NCI-H69 (cell line): Measurements from ENCODE around the gene SPTAN1.
"Not testable (repeated sequence)": the region's sequence is repeated elsewhere in the genome, so short reads cannot be mapped to it uniquely, and the experiment has no call there.

Source experiments
- DNase-seq: peaks from one replicate; lab custom pipeline; 2025; lab: John Stamatoyannopoulos, UW

Gene SPTAN1

DNA sequence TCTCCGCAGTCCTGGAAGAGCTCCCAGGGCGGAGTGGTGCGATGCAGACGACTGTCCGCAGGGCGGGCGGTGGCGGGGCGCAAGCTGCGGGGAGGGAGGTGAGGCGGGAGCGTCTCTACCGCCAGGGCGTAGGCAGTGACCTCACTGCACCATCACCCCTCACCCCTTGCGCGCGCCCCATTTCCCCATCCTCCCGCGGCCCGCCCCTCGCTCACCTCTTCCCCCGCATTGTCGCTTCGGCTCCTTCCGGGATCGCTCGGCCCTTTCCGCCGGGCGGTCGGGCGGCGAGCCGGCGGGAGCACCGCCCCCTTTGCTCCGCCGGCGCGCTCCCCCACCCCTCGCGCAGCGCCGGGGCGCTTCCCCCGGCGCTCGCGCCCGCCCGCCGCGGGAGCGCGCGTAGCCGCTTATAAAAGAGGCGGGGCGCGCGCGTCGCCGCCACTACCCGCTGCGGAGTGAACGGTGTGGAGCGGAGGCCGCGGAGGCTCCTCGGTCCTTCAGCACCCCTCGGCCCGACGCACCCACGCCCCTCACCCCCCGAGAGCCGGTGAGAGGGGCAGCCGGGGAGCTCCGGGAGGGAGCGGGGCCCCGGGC, at the start of gene SPTAN1:
Gene SPTAN1, plus strand, starts transcription at position 435 of the 591 bp plus-strand sequence. CDS start 14,154 bp downstream, outside the sequence.
- peak; percentile 96 for DNase-seq

DNA sequence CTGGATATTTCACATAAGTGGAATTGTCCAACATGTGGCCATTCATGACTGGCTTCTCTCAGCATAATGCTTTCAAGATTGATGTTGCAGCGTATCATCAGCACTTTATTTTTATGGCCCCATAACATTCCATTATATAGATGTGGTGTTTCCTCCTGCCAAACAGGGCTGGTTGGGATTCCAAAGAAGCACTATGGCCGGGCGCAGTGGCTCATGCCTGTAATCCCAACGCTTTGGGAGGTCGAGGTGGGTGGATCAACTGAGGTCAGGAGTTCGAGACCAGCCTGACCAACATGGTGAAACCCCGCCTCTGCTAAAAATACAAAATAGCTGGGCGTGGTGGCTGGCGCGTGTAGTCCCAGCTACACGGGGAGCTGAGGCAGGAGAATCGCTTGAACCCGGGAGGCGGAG, 49.0 kb upstream of the SPTAN1 start:
- not testable (repeated sequence) for DNase-seq

DNA sequence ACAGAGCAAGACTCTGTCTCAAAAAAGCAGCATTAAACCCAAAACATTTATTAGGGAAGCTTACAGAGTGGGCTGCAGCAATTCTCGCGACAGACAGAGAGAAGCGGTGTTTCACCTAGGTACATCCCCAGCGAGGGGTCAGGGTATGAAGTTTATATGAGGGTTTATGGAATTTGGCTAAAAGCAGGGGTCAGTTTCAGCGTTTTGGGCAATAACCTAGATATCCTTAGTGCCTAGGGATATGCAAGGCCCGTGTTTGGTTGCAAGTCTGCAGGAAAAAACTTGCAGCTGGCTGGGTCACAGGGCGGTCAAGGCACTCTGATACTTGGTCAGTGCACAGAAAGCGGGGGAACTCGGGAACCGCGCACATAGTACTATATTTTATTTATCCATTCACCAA, 48.5 kb upstream of the SPTAN1 start:
- peak; percentile 60 for DNase-seq

DNA sequence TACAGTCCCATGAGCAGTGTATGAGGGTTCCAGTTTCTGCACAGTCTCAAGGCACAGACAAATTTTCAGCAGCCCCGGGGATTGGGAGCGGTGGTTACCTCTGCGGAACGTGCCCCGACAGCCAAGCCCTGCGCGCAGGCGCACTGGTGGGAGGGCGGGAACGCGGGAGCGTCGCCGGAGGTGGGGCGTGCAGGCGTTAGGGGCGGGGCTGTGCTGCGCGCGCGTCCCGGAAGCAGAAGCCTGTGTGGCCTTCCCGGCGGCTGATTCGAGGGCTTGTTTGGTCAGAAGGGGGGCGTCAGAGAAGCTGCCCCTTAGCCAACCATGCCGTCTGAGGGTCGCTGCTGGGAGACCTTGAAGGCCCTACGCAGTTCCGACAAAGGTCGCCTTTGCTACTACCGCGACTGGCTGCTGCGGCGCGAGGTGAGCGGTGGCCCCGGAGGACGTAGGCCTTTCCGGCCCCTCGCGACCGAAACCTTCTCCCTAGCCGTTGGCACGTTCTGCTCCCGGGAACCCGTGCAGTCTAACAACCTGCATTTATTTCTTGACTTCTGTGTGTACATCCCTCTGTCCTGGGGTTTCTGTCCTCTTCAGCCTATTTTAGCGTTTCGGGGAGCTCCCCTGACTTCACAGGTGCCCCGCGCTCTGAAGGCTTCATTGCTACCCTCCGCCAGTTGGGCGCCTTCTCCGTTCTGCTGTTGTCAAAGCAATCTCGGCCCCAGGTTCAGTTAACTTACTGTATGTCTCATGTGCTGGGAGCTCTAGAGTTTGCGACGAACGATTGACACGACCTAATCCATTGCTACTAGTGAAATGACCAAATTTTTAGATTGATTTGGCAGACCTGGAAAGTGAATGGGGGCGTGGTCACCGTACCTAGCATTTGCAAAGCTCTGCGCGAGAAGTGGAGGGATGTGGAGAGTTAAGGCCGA, 47.6 kb upstream of the SPTAN1 start, which contains the start of gene GLE1:
Gene GLE1, plus strand, starts transcription at position 235 of the 929 bp plus-strand sequence. Its CDS starts 87 bp downstream, at position 322.
- peak; percentile 97 for DNase-seq

DNA sequence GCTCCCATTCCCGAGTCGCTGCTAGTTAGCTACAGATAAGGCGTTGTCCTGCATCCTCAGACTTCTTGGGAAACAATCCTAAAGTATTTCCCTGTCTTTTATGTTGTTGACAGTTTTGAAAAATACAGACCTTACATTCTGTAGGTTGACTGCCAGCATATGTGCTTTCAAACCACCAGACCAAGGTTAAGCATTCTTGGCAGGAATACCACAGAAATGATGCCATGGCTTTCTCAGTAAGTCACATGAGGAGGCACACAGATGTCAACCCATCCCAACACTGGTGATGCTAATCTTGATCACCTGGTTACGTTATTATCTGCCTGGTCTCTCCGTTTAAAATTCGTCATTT, 47.0 kb upstream of the SPTAN1 start:
- no peak for DNase-seq

DNA sequence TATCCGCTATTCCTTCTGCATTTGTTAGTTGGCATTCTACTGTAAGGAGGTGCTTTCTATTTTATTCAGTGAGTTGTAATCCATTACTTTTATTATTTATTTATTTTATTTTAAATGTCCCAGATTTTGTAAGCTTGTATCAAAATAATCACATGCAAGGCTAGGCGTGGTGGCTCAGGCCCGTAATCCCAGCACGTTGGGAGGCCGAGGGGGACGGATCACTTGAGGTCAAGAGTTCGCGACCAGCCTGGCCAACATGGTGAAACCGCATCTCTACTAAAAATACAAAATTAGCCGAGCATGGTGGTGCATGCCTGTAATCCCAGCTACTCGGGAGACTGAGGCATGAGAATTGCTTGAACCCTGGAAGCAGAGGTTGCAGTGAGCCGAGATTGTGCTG, 46.5 kb upstream of the SPTAN1 start:
- not testable (repeated sequence) for DNase-seq

DNA sequence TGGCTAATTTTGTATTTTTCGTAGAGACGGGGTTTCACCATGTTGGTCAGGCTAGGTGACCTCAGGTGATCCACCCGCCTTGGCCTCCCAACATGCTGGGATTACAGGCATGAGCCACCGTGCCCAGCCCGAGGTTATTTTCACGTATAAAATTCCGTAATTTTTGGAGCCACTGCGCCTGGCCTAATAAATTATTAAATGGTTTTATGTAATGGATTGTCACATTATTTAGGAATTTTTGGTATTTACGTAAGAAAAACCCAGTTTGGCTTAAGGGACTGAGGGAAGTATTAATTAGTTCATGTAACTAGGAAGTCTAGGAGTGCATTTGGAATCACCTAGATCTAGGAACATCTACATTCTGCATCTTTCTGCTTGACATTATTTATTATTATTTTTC, 39.6 kb upstream of the SPTAN1 start:
- no peak for DNase-seq

DNA sequence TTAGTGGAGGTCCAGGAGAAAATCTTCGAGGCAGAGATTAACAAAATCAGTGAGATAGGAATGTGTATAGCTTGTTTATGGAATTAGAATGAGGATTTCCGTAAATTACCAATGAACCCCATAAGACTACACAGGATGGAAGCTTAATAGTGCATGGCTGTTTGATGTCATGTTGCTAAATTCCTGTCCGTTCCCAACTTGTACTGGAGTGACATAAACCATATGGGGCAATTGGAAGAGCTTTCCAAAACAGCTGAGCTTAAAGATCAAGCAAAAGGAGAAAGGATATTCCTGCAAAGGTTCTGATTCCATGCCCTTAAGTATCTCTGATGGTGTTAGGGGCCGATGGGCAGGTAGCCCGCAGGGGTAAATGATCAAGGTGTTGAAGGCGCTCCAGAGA, 30.4 kb upstream of the SPTAN1 start:
- DNase-seq: no peak

DNA sequence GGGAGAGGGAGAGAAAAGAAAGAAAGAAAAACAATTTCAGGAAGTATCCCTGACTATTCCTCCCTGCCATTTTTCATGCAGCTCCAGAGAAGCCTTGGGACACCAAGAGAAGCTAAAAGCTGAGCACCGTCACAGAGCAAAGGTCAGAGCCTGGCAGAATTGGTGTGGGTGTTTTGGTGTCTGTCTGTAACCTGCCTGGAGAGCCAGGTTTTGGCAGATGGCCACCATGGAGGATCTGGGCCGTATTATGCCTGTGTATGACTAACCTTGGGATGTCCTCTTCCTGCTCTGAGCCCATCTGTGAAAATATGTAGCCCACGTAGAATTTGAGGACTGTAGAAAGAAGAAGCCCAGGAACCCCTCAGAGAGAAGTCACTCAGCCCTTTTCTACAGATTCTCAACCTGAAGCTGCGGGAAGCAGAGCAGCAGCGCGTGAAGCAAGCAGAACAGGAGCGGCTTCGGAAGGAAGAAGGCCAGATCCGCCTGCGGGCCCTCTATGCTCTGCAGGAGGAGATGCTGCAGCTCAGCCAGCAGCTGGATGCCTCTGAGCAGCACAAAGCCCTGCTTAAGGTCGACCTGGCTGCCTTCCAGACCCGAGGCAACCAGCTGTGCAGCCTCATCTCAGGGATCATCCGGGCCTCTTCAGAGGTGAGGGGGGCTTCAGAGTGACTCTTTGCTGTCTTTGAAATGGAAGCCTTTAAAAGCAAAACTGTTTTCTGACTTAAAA, 29.0 kb upstream of the SPTAN1 start:
- peak; percentile 64 for DNase-seq

DNA sequence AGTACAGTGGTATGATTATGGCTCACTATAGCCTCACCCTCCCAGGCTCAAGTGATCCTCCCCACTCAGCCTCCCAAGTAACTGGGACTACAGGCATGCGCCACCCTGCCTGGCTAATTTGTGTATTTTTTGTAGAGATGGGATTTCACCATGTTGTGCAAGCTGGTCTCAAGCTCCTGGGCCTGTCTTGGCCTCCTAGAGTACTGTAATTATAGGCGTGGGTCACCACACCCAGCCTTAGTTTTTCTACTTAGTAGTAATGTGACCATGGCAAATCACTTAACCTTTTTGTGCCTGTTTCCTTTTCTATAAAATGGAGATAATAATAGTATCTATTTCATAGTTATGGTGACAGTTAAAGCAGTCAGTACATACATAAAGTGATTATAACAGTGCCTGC, 25.7 kb upstream of the SPTAN1 start:
- peak; percentile 58 for DNase-seq

DNA sequence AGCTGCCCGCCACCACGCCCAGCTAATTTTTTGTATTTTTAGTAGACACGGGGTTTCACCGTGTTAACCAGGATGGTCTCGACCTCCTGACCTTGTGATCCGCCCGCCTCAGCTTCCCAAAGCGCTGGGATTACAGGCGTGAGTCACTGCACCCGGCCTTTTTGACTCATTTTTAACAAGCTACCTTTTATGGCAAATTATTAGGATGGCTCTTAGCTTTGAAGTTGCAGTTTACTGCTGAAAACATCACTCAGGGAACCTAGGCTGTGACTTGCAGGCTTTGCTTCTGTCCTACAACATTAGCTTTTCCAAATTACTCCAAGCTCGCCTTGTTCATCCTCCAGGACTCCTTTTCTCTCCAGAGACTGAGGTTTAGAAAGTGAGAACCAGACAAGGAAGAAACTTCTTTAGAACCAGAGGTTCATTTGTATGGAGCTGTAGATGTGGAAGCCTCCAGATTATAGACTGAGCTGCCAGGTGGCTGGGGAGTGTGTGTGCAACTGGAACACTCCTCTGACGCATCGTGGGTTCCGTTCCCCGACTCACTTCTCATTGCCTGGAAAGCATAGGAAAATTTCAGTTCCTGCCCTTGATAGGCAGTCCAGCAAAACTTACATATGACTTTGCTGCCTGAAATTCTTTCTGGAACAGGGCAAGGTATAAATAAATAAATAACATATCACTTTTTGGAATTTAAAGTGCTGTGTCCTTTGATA, 23.8 kb upstream of the SPTAN1 start:
- no peak for DNase-seq

DNA sequence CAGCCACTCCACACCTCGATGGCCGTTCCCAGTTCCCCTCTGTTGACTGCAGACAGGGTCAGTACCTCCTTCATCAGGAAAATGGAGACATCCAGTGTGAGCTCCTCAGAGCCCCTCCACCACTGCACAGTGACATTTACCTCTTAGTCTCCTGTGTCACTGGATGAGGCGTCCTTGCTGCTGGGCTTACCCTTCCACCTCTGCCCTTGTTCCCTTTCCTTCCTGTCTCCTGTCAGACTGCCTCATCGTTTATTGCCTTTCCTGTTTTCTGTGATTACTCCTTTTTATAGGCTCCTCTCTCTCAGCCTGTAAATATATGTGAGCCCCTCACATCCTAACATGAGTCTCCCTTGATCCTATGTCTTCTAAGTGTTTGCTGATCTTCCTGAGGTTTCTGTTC, 23.2 kb upstream of the SPTAN1 start:
- no peak for DNase-seq

DNA sequence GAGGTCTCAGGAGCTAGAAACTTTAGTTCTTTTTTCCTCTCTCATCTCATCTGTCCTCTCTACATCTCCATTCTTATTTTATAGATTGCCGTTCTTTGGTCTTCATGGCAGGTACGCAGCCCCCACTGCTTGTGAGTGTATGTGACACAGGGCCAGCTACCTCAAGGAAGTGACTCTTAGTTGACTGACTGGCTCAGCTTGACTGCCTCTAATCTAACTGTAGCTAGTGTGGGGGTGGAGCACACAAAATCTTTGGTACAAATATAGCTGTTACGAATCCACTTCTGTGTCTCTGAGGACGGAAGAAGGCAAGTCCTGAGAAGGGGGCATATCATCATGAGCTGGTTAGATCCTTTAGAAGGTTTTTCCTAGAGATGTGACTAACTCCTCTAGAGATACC, 19.8 kb upstream of the SPTAN1 start:
- DNase-seq: no peak

DNA sequence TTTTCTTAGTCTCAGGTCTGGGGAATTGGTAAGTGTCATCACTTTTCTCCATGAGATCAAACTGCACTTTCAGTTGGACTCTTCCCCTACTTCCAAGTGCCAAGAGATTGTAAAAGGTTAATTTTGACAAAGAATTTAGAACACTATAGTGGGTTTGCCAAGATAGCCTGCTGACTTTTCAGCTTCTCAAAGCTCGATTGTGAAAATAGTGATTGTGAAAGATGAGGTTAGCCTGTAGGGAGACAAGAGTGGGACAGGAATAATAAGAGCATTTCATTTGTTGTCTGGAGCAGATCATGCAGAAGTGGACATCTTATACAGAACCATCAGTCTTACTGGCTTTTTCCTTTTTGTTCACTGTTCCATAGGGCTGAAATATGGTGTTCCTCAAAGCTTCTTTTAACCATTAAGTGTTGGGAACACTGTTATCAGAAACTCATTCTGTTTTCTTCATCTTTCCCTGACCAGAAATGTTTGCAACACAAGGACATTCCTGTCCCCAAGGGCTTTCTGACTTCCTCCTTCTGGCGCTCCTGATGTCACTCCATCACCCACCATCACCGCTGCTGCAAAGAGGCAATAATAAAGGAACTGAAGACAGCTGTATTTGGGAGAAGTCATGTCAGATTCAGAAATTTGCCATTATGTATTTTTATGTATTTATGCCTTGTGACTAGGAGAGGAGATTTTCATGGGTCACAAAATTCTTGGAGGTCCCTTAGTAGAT, 11.6 kb upstream of the SPTAN1 start:
- no peak for DNase-seq

DNA sequence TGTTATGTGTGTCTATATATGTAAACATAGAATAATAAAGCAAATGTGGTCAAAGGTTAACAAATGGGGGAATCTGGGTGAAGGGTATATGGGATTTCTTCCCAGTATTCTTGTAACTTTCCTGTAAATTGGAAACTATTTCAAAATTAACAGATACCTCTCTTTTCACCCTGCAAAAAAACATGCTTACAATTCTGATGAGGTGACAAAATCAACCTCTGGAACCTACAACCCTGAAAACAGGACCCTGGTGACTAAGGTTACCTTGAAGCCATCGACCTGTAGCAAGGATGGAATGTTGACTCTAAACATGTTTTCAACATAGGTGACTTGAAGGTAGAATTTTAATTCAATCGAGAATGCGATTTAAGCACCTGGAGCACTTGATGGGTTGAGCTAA, 5.9 kb upstream of the SPTAN1 start:
- no peak for DNase-seq

DNA sequence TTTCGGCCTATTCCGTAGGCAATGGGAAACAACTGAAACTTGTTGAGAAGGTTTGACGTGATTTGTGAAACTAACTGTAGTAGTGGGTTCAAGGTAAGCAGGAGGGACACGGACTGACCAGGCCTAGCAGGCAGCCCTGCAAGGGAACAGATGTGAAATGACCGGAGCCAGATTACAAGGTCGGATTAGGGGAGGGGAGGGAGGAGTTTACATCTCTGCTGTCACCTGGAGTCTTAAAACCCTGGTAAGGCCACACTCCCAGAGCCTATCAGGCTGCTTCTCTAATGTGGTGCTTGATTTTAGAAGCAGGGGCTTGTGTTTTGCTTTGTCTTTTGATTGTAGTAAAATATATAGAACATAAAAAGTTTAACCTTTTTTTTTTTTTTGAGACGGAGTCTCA, 3.5 kb upstream of the SPTAN1 start:
- no peak for DNase-seq

DNA sequence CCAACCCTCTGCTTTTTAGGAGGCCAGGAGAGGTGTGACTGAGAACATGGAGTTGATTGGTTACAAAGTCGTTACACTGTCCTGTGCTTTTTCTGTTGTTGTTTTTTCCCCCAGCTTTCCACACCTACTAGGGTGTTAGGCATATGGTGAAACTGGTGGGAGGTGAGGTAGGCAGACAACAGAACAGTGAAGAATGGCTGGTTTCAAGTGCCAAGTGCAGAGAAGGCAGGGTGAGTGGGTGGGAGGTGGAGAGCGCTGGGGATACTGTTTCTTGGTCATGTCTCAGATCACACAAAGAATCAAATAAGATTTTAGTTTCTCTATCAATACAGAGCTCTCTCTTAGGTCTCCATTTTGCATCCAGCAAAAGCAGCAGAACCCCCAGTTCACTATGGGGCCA, 2.2 kb upstream of the SPTAN1 start:
- peak; percentile 40 for DNase-seq

DNA sequence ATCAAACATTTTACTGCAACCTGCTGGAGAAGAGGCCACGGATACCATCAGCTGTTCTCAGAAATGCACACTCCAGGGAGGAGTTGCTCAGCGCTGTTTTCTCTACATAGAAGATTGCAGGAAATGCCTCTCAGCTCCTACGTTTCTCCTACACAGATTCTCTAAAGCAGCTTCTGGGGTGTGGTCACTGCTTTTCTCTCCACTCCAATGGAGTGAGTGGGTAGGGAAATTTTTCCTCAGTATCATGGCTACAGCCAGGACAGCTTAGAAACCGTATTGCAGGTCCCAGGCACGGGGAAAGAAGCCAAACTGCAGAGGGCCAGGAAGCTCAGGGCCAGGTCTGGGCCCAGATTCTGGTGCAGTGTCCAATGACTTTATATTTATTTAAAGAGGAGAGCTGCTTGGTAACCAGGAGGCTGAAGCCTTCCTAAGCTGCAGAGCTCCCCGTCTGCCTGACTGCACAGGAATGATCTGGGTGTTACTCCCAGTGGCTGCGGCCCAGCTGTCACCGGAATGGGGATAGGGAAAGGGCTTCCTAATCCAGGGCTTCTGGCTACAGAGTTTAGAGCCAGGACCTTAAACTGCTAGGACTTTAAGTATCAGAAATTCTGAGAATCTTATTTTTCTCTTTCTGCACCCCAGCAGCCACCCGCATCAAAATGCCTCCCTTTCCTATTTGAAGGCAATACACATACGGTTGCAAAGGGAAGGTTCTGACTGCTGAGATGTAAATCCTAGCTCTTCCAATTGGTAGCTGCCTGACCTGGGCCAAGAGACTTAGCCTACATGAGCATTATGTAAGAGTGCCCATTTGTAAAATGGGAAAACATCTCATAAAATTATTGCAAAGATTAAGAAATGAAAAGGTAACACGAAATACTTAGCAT, 1.4 kb upstream of the SPTAN1 start:
- DNase-seq: peak; percentile 29

DNA sequence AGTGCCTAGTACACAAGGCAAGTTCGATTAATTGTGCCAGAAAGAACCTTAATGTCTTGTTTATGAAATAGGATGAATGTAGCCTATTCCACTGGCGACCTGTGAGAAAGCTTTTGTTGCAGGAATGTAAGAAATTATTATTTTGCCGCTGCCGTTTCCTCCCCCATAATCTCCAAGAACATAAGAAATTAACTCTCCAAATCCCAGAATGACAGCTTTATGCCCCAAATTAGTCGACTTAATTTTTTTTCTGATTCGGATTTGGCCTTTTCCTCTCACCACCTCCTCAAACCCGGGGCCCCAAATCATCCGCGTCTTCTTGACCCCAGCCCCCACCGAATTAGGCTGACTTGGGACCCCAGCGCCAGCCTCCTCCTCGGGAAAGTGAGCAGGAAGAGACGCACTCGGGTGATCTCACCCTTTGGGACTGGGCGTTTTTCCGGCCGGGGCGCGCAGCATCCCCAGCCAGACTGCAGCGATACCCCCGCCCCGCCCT, 682 bp upstream of the SPTAN1 start:
- DNase-seq: no peak

DNA sequence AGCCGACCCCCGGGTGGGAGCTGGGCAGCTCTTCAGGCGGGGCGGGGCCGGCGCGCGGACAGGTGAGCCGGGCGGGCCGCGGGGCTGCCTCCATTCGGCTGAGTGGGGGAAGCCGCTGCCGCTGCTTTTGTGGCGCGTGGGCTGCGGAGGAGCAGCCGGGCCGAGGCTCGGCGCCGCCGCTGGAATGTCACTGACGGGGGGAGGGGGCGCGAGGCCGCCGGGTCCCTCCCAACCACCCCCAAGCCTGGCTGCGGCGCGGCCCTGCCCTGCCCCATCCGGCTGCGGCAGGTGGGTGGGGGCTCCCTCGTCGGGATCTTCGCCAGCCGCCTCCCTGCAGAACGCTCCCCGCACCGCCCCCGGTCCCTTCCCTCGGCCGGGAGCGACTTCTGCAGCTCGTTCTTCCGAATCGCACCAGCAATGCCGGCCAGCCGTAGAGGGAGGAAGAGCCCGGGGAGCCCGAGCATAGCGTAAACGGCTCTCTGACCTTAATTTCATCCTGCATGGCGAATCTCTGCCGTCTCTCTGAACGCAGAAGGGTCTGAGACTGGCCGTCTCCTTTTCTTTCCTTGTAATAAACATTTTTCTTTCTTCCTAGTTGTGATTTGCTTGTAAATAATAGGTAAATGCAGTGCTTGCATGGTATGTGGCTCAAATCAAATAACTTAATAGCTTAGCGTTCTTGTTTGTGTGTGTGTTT, 505 bp downstream of the SPTAN1 start:
- peak; percentile 87 for DNase-seq
